ENCODE results near the gene TMEM11.

DNA sequence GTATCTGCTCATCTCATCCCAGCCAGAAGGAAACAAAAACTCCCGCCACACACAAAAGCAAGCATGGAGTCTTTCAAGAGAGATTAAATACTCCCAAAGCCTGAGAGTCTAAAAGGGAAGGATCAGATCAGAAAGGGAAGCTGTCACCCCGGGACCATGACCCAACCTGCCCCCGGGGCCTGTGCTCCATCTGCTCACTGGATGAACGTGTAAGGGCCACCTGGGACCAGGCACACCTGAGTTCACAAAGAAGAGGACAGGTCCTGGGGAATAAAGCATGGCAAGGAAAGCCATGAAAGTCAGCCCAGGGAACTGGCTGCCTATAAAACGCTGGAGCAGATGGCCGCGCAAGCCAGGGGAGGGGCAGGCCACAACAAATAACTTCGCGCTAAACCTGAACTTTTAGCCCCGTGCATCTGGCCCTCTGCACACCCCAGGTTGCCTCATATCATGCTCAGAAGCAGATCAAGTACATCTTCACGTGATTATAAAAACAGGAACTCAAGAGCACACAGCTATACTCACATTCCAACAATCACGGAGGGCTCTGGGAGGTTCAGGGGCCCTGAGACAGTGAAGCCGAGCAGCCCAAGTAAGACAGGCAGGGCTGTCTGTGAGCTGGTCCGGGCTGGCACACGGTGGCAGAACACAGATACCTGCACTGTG lies 3.4 kb downstream of the TMEM11 start:
- TF ChIP-seq, protein P1, sequence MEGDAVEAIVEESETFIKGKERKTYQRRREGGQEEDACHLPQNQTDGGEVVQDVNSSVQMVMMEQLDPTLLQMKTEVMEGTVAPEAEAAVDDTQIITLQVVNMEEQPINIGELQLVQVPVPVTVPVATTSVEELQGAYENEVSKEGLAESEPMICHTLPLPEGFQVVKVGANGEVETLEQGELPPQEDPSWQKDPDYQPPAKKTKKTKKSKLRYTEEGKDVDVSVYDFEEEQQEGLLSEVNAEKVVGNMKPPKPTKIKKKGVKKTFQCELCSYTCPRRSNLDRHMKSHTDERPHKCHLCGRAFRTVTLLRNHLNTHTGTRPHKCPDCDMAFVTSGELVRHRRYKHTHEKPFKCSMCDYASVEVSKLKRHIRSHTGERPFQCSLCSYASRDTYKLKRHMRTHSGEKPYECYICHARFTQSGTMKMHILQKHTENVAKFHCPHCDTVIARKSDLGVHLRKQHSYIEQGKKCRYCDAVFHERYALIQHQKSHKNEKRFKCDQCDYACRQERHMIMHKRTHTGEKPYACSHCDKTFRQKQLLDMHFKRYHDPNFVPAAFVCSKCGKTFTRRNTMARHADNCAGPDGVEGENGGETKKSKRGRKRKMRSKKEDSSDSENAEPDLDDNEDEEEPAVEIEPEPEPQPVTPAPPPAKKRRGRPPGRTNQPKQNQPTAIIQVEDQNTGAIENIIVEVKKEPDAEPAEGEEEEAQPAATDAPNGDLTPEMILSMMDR (conservative IDR thresholded peaks at IDR 0.05 in 1 of 2, IDR thresholded peaks at IDR 0.05 in 1 of 2; ENCODE audit: extremely low read depth in 1 of 2, insufficient read depth in 1 of 2, low read depth in 1 of 2, low read length in 2 of 2), result no peak
- TF ChIP-seq EZH2 (IDR thresholded peaks at IDR 0.05; ENCODE audit: borderline replicate concordance, low read length), result no peak
